ENCODE data around the gene AHRR. TPM values are rescaled to one million over a fixed set of nuclear protein-coding genes. Genes with fewer than 3 reads are reported as not detected.

AHRR gene
- total RNA-seq, 2 donors from 2014 or later = 0.12 to 0.30 TPM

- no peaks in the 10 kb centered on the region for H3K36me3 ChIP-seq
- no peak overlapping the region for H3K27ac ChIP-seq
- H3K4me1 ChIP-seq = peaks cover 0 to 14% of the 10 kb centered on the region in 2 donors
- no peaks in the 10 kb centered on the region for H3K9me3 ChIP-seq
- peak; percentile 53 for DNase-seq (ENCODE audit: low spot score)
- H3K4me3 ChIP-seq = peak overlapping the region in 1 of 2 donors; percentile 7
- TF ChIP-seq CTCF (IDR thresholded peaks at IDR 0.05) = no peak
- no peaks in the 10 kb centered on the region for H3K27me3 ChIP-seq
Measured at GRCh38 chr5:402615-403359, 81.3 kb downstream of the AHRR start.

GRCh38 chr5:403995-404394 lies 82.5 kb downstream of the AHRR start:
- Histone ChIP-seq H3K36me3 (no peaks in the 10 kb centered on the region), H3K4me1 (peaks cover 0 to 14% of the 10 kb centered on the region in 2 donors), H3K9me3 (no peaks in the 10 kb centered on the region), H3K4me3 (no peak overlapping the region), H3K27ac (no peak overlapping the region), H3K27me3 (no peaks in the 10 kb centered on the region)
- DNase-seq (ENCODE audit: low spot score) = peak; percentile 57
- TF ChIP-seq CTCF (IDR thresholded peaks at IDR 0.05) = no peak

GRCh38 chr5:404666-405241 lies 83.2 kb downstream of the AHRR start:
- Histone ChIP-seq H3K27me3 (no peaks in the 10 kb centered on the region), H3K9me3 (no peaks in the 10 kb centered on the region), H3K36me3 (no peaks in the 10 kb centered on the region), H3K27ac (no peak overlapping the region), H3K4me3 (no peak overlapping the region), H3K4me1 (peaks cover 0 to 10% of the 10 kb centered on the region in 2 donors)
- TF ChIP-seq CTCF (IDR thresholded peaks at IDR 0.05) = no peak
- DNase-seq (ENCODE audit: low spot score) = peak; percentile 51

GRCh38 chr5:405421-405820 lies 83.9 kb downstream of the AHRR start:
- Histone ChIP-seq H3K4me1 (peaks cover 0 to 3% of the 10 kb centered on the region in 2 donors), H3K36me3 (no peaks in the 10 kb centered on the region), H3K27ac (no peak overlapping the region), H3K27me3 (no peaks in the 10 kb centered on the region), H3K4me3 (no peak overlapping the region), H3K9me3 (no peaks in the 10 kb centered on the region)
- no peak for TF ChIP-seq CTCF (IDR thresholded peaks at IDR 0.05)
- DNase-seq (ENCODE audit: low spot score) = no peak

GRCh38 chr5:406041-406440 lies 84.5 kb downstream of the AHRR start:
- Histone ChIP-seq H3K27ac (no peak overlapping the region), H3K9me3 (no peaks in the 10 kb centered on the region), H3K27me3 (no peaks in the 10 kb centered on the region), H3K4me3 (no peak overlapping the region), H3K36me3 (no peaks in the 10 kb centered on the region), H3K4me1 (no peaks in the 10 kb centered on the region)
- TF ChIP-seq CTCF (IDR thresholded peaks at IDR 0.05) = no peak
- DNase-seq (ENCODE audit: low spot score) = no peak
